GM21528 (cell line): ENCODE measurements around the gene GDF9.
A peak's percentile ranks its signal among the peaks of the same experiment; 100 is the strongest.

Experiments used
- ATAC-seq: cut with Tn5 transposase; IDR thresholded peaks from one replicate; pipeline ENCODE4 v1.9.1; 2021; ENCODE audit warnings: mild to moderate bottlenecking, moderate library complexity; ENCODE audit not compliant: unreplicated experiment, low FRiP score

The GDF9 gene

DNA sequence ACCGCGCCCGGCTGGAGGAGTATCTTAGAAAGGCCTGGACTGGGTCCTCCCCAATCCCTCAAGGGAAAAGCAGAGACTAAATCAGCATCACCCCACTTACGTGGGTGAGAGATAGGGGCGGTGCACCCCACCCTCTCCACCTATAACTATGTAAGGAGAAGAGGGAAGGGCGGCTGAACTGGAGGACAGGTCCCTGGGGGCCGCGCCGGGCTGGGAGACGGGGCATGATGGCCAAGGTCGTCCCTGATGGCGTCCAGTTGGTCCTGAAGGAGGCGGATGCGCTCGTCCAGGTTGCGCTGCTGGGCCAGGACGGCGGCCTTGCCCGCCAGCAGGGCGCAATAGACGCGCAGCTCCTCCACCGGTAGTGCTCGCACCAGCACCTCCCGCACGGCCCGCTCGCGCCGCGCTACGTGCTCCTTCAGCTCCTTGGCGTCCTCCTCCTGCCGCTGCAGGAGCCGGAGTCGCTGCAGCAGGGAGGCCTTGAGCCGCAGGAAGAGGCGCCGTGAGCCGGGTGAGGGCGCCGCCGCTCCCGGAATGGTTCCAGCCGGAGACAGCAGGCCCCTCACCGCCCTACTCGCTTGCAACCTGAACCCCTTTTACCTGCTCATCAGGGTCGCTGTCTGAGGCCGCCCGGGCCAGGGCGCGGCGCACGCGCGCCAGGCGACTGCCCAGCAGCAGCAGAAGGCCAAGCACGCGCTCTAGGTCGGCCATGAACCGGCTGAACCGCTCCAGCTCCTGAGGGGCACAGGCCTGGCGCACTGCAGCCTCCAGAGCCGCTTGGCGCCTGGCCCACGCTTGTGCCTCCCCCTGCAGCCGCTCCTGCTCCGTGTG, 43.4 kb downstream of the GDF9 start:
- no peak for ATAC-seq

- no peak for ATAC-seq
These were observed 44.5 kb downstream of the GDF9 start for GRCh38 chr5:132821791-132822190.

- no peak for ATAC-seq
These were observed 44.9 kb downstream of the GDF9 start for GRCh38 chr5:132821350-132821749.

- peak; percentile 65 for ATAC-seq
These were observed 46.0 kb downstream of the GDF9 start for GRCh38 chr5:132820162-132820754.

DNA sequence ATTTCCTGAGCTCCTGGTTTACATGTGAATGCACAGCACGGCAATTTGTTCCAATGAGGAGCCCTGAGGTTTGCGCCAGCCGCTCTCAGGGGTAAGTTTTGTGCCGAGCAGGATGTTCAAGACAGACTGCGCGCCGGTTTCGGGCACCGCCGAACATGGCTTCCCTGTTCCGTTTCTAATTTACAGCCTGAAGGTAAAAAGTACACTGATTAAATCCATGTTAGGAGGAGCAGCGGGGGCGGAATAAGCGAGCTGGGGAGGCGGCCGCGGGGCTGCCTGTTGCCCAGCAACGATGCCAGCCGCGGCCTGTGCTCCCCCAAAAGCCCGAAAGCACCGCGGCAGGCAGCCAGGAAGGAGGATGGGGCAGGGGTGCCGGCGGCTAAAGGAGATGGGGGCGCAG, 46.8 kb downstream of the GDF9 start:
- ATAC-seq = no peak

DNA sequence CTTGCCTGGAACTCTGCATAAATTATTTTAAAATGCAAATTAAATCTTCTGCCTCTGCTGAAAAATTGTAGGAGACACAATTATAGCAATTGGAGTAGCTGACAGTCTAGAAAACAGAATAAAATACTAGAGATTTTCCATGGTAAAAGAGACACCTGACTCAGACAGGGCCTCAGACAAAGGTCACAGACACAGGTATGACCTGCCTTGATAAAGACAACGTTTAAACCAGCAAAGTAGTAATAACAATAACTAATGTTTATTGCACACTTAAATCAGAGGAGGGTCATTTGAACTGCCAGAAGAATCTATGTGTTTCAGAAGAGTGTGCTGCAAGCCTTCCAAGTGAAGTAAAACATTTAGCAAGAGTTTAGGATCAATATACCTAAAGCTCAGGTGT, 49.3 kb downstream of the GDF9 start:
- no peak for ATAC-seq

- no peak for ATAC-seq
These were observed 49.7 kb downstream of the GDF9 start for GRCh38 chr5:132816554-132816953.

- no peak for ATAC-seq
These were observed 50.2 kb downstream of the GDF9 start for GRCh38 chr5:132816083-132816482.

GRCh38 chr5:132815454-132815853, 50.8 kb downstream of the GDF9 start:
- no peak for ATAC-seq

- no peak for ATAC-seq
These were observed 51.6 kb downstream of the GDF9 start for GRCh38 chr5:132814503-132815294.

- no peak for ATAC-seq
These were observed 52.4 kb downstream of the GDF9 start for GRCh38 chr5:132813599-132814502.

DNA sequence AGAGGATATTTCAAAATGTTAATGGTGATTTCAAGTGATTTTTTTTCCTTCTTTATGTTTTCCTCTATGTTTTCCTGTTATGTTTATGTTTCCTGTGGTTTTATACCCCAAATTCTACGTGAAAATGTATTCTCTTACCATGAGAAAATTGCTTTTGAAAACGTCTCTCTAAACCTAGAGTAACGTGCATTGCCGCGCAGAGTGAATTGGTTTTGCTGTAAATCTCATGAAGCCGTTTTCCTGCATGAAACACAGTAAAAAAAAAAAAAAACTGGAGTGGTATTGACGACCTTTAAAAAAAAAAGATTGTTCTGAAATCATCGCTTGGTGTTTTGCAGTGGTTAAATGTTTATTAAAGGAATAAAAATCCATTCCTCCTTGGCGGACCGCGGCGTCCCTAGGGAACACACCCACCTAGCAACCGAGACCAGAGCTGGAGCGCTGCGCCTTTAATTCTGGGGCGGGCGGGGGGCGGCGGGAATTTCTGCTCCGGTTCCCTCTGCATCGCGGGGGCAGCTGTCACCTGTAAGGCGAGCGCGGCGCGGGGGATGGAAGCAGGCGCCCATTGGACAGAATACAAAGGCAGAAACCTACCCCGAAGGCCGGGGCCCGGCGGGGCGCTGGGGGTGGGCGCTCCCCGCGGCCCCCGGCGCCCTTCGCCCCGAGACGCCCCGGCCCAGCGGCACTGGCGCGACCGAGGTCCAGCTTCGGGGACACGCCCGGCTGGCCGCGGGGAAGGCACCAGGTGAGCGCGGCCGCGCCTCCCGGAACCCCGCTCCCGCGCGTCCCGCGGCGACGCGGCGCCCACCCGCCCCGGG, 53.3 kb downstream of the GDF9 start, which contains the start of gene SOWAHA:
TSS of gene SOWAHA (plus strand) at position 522 of the 818 bp plus-strand sequence. CDS start 320 bp downstream, outside the sequence.
- ATAC-seq = no peak

DNA sequence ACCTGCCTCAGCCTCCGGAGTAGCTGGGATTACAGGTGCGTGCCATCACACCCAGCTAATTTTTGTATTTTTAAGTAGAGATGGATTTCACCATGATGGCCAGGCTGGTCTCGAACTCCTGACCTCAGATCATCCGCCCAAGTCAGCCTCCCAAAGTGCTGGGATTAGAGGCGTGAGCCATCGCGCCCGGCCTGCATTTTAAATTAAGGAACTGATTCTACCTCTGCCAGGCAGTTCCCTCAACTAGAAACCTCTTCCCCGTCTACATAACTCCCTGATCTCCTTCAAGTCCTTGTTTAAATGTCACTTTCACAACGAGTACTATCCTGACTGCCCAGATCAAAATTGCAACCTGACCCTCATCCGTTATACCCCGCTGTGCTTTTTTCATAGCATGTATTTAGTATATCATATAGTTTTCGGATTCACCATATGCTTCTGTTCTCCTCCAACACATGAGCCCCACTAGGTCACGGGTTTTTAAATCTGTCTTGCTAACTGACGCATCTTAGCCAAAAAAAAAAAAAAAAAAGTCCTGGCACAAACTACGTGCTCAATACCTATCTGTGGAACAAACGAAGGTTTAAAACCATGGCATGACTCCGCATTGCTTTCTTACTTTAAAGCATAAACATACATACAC, 54.0 kb downstream of the GDF9 start:
- ATAC-seq = no peak
